Cardiac muscle cell (in vitro differentiated cells and primary cell): Measurements from ENCODE around the gene ATP2C1. TPM values are rescaled to one million over a fixed set of nuclear protein-coding genes. Genes with fewer than 3 reads are reported as not detected.
A peak's percentile ranks its signal among the peaks of the same experiment; 100 is the strongest.
"Not testable (repeated sequence)": the region's sequence is repeated elsewhere in the genome, so short reads cannot be mapped to it uniquely, and the experiment has no call there.

Experiments
- DNase-seq, 2 donors: peaks; one replicate each; pipeline versions ENCODE4 v3.0.0 to v3.0.0-alpha.2; 2010 to 2017; ENCODE audit warnings: low read depth in 1 of 2, low spot score in 1 of 2
- H3K27ac ChIP-seq: fragments of 200-600 bp; sonication (generic); 2 replicates; pipeline ENCODE4 v1.5.1; 2016
- H3K27me3 ChIP-seq: fragments of 200-600 bp; sonication (generic); 2 replicates; pipeline ENCODE4 v1.6.0; 2016; ENCODE audit warnings: control low read depth
- H3K36me3 ChIP-seq: fragments of 200-600 bp; sonication (generic); 2 replicates; pipeline ENCODE4 v1.5.1; 2016; ENCODE audit warnings: control low read depth
- H3K4me1 ChIP-seq: fragments of 200-600 bp; sonication (generic); 2 replicates; pipeline ENCODE4 v1.8.1; 2017; ENCODE audit warnings: low read depth, mild to moderate bottlenecking, mixed run types
- H3K4me3 ChIP-seq: fragments of 200-600 bp; sonication (generic); 2 replicates; pipeline ENCODE4 v1.5.1; 2016; ENCODE audit warnings: mild to moderate bottlenecking
- H3K9me3 ChIP-seq: fragments of 200-600 bp; sonication (generic); 2 replicates; pipeline ENCODE4 v1.5.1; 2017; ENCODE audit warnings: low read depth, mild to moderate bottlenecking, control low read depth
- CTCF ChIP-seq: IDR thresholded peaks from 2 replicates; pipeline ENCODE4 v1.5.1; 2012; ENCODE audit warnings: low read depth, mild to moderate bottlenecking, low read length
- polyA plus RNA-seq: library from polyadenylated mRNA; unstranded; fragments of >200 nt; fragmentation: Nextera tagmentation; extraction: Ambion mirVana; gene quantifications from 2 replicates; pipeline ENCODE4 v1.2.1, GENCODE V29; 2016
- total RNA-seq: library from RNA; depleted of rRNA; stranded (reverse); fragments of >200 nt; gene quantifications from 2 replicates; pipeline ENCODE4 v1.2.3, GENCODE V29; 2016

The ATP2C1 gene
- total and polyA plus RNA-seq, 2 experiments from 2014 or later: 31.4 to 32.9 TPM

GRCh38 chr3:130963878-130964277, 70.0 kb downstream of the ATP2C1 start:
- Histone ChIP-seq H3K4me3 (no peak overlapping the region), H3K4me1 (no peaks in the 10 kb centered on the region), H3K27ac (no peak overlapping the region), H3K36me3 (peaks cover 15% of the 10 kb centered on the region), H3K27me3 (no peaks in the 10 kb centered on the region), H3K9me3 (no peaks in the 10 kb centered on the region)
- peak in 1 of 2 donors; percentile 97 for DNase-seq
- no peak for TF ChIP-seq CTCF

DNA sequence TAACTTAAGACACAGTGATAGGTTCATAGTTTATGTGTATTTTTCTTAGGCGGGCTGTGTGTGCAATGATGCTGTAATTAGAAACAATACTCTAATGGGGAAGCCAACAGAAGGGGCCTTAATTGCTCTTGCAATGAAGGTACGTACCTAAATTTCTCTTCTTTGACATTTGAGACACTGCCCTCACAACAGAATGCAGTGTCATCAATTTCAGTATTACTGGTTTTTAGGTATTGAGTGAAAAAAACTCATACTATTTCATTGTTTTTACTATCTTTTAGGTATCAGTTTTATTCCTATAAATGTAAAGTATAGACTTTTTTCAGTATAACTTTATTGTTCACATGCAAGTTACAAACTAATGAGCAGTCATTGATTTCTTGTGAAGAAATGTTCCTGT, 73.4 kb downstream of the ATP2C1 start:
- Histone ChIP-seq H3K27ac (no peak overlapping the region), H3K27me3 (no peaks in the 10 kb centered on the region), H3K9me3 (no peaks in the 10 kb centered on the region), H3K36me3 (peaks cover 17% of the 10 kb centered on the region), H3K4me3 (no peak overlapping the region), H3K4me1 (no peaks in the 10 kb centered on the region)
- DNase-seq: no peak
- no peak for TF ChIP-seq CTCF

DNA sequence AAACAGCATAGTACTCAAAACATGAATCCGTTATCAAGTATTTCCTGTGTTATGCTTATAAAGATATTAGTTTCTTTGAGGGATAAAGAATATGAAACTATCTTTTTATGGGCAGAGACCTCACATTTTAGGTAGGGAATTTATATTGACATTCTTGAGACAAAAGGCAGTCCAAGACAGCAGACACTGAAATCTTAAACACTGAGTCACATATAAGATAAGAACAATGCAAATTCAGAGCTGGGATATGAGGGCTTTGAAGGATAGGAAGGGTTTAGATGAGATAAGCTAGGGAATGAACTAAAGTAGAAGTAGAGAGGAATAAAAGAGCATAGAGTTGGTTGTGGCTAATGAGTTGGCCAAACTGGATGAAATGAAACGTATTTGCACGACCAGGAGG, 74.3 kb downstream of the ATP2C1 start:
- Histone ChIP-seq H3K27me3 (no peaks in the 10 kb centered on the region), H3K36me3 (peaks cover 17% of the 10 kb centered on the region), H3K4me3 (no peak overlapping the region), H3K9me3 (no peaks in the 10 kb centered on the region), H3K4me1 (no peaks in the 10 kb centered on the region), H3K27ac (no peak overlapping the region)
- peak in 1 of 2 donors; percentile 69 for DNase-seq
- TF ChIP-seq CTCF: no peak

GRCh38 chr3:130969621-130970020, 75.7 kb downstream of the ATP2C1 start:
- Histone ChIP-seq H3K9me3 (no peaks in the 10 kb centered on the region), H3K4me1 (no peaks in the 10 kb centered on the region), H3K4me3 (no peak overlapping the region), H3K36me3 (peaks cover 17% of the 10 kb centered on the region), H3K27ac (no peak overlapping the region), H3K27me3 (no peaks in the 10 kb centered on the region)
- DNase-seq: peak in 1 of 2 donors; percentile 27
- TF ChIP-seq CTCF: no peak

DNA sequence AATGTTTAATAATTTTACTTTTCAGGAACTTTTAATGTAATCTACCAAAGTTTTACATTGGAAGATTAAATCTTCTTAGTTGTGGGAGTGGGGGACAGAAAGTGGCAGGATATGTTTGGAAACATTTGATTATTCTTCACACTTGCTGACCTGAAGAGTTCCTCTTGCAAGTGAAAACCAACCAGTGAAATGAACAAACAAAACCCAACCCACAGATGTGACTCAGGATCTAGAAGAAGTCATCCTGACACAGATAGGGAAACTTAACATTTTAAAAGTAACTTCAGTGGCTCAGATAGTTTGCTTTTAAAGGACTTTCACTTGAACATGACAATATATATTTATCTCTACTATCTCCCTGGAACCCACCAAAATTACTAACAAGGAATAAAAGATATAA, 77.3 kb downstream of the ATP2C1 start:
- no peak overlapping the region for H3K4me3 ChIP-seq
- no peaks in the 10 kb centered on the region for H3K27me3 ChIP-seq
- H3K36me3 ChIP-seq: peaks cover 14% of the 10 kb centered on the region
- no peaks in the 10 kb centered on the region for H3K9me3 ChIP-seq
- no peak overlapping the region for H3K27ac ChIP-seq
- TF ChIP-seq CTCF: no peak
- no peaks in the 10 kb centered on the region for H3K4me1 ChIP-seq
- DNase-seq: no peak

DNA sequence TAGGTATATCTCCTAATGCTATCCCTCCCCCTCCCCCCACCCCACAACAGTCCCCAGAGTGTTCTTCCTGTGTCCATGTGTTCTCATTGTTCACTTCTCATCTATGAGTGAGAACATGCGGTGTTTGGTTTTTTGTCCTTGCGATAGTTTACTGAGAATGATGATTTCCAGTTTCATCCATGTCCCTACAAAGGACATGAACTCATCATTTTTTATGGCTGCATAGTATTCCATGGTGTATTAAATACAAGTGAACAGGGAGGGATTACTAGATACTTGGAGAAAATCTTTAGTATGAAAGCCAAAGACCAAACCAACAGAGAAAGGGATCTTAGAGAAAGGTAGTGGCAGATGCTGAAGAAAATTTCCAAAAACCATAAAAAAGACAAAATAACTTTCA, 78.7 kb downstream of the ATP2C1 start:
- not testable (repeated sequence) for H3K36me3 ChIP-seq, H3K27ac ChIP-seq, H3K4me1 ChIP-seq, H3K27me3 ChIP-seq, DNase-seq, H3K4me3 ChIP-seq, H3K9me3 ChIP-seq
